ENCODE data around the gene TBC1D13.
"Not testable (repeated sequence)": the region's sequence is repeated elsewhere in the genome, so short reads cannot be mapped to it uniquely, and the experiment has no call there.

Gene TBC1D13

GRCh38 chr9:128765499-128765898 is 21.6 kb upstream of the TBC1D13 start:
- H3K9me3 ChIP-seq: no peaks in the 10 kb centered on the region
- no peak overlapping the region for H3K4me3 ChIP-seq
- no peak overlapping the region for H3K9ac ChIP-seq
- no peak overlapping the region for H3K27ac ChIP-seq
- TF ChIP-seq Cebpa-rat (IDR thresholded peaks at IDR 0.05): no peak
- H3K27me3 ChIP-seq: no peaks in the 10 kb centered on the region
- H4K20me1 ChIP-seq: peaks cover 9% of the 10 kb centered on the region; the same call in 1 of the 2 replicates
- H3K36me3 ChIP-seq: peaks cover 8% of the 10 kb centered on the region; the same call in 1 of the 2 replicates
- H3K4me2 ChIP-seq: no peak overlapping the region
- peaks cover 8% of the 10 kb centered on the region for H3K4me1 ChIP-seq

GRCh38 chr9:128768606-128769005 is 18.4 kb upstream of the TBC1D13 start:
- no peaks in the 10 kb centered on the region for H3K9me3 ChIP-seq
- TF ChIP-seq Cebpa-rat (IDR thresholded peaks at IDR 0.05): no peak
- H4K20me1 ChIP-seq: peaks cover 18% of the 10 kb centered on the region; the same call in 1 of the 2 replicates
- no peak overlapping the region for H3K27ac ChIP-seq
- no peak overlapping the region for H3K9ac ChIP-seq
- no peak overlapping the region for H3K4me3 ChIP-seq
- no peaks in the 10 kb centered on the region for H3K27me3 ChIP-seq
- no peak overlapping the region for H3K4me2 ChIP-seq
- peaks cover 8% of the 10 kb centered on the region; the same call in 1 of the 2 replicates for H3K36me3 ChIP-seq
- H3K4me1 ChIP-seq: peaks cover 26% of the 10 kb centered on the region

- Histone ChIP-seq H3K4me1 (peaks cover 26% of the 10 kb centered on the region), H3K27ac (no peak overlapping the region), H3K9ac (peak overlapping the region; percentile 77), H4K20me1 (peaks cover 18% of the 10 kb centered on the region; the same call in 1 of the 2 replicates), H3K4me2 (peak overlapping the region; percentile 97), H3K27me3 (no peaks in the 10 kb centered on the region), H3K36me3 (peaks cover 8% of the 10 kb centered on the region; the same call in 1 of the 2 replicates), H3K4me3 (peak overlapping the region; percentile 86), H3K9me3 (peaks cover 5% of the 10 kb centered on the region)
- TF ChIP-seq Cebpa-rat (IDR thresholded peaks at IDR 0.05): no peak
Measured at GRCh38 chr9:128770286-128771030, 16.6 kb upstream of the TBC1D13 start.

GRCh38 chr9:128771094-128771721 is 15.8 kb upstream of the TBC1D13 start:
- Histone ChIP-seq H3K27me3 (no peaks in the 10 kb centered on the region), H3K36me3 (peaks cover 8% of the 10 kb centered on the region; the same call in 1 of the 2 replicates), H3K9ac (peak overlapping the region; percentile 77), H3K9me3 (peaks cover 12% of the 10 kb centered on the region), H3K4me1 (peaks cover 26% of the 10 kb centered on the region), H3K27ac (peak overlapping the region; percentile 77), H3K4me3 (peak overlapping the region; percentile 86), H3K4me2 (peak overlapping the region; percentile 97), H4K20me1 (peaks cover 18% of the 10 kb centered on the region; the same call in 1 of the 2 replicates)
- TF ChIP-seq Cebpa-rat (IDR thresholded peaks at IDR 0.05): no peak

- Histone ChIP-seq H3K9me3 (peaks cover 17% of the 10 kb centered on the region), H3K4me2 (peak within 1 kb of the TSS; percentile 97), H3K27me3 (no peaks in the 10 kb centered on the region), H3K9ac (peak within 1 kb of the TSS; percentile 77), H3K36me3 (peaks cover 8% of the 10 kb centered on the region; the same call in 1 of the 2 replicates), H3K4me1 (peaks cover 26% of the 10 kb centered on the region), H3K4me3 (peak within 1 kb of the TSS; percentile 86), H3K27ac (peak within 1 kb of the TSS; percentile 77), H4K20me1 (peaks cover 18% of the 10 kb centered on the region; the same call in 1 of the 2 replicates)
- no peak for TF ChIP-seq Cebpa-rat (IDR thresholded peaks at IDR 0.05)
Measured at GRCh38 chr9:128771745-128772519, 15.1 kb upstream of the TBC1D13 start, which contains the start of gene ZER1. TSS of gene ZER1 (minus strand) at chr9:128771927. CDS start at chr9:128755565, 16,362 bp downstream.

GRCh38 chr9:128773049-128773448 is 14.0 kb upstream of the TBC1D13 start:
- no peaks in the 10 kb centered on the region for H3K27me3 ChIP-seq
- peaks cover 17% of the 10 kb centered on the region for H3K9me3 ChIP-seq
- H4K20me1 ChIP-seq: peaks cover 18% of the 10 kb centered on the region; the same call in 1 of the 2 replicates
- TF ChIP-seq Cebpa-rat (IDR thresholded peaks at IDR 0.05): no peak
- H3K36me3 ChIP-seq: no peaks in the 10 kb centered on the region; the same call in 1 of the 2 replicates
- H3K4me3 ChIP-seq: no peak overlapping the region
- peak overlapping the region; percentile 97 for H3K4me2 ChIP-seq
- 0 out of 2 replicates have a peak overlapping the region, but pooled peaks have one; percentile 77 for H3K9ac ChIP-seq
- H3K27ac ChIP-seq: no peak overlapping the region
- peaks cover 26% of the 10 kb centered on the region for H3K4me1 ChIP-seq

GRCh38 chr9:128774804-128775203 is 12.2 kb upstream of the TBC1D13 start:
- peaks cover 28% of the 10 kb centered on the region for H3K9me3 ChIP-seq
- no peak overlapping the region for H3K4me2 ChIP-seq
- H3K9ac ChIP-seq: no peak overlapping the region
- peaks cover 24% of the 10 kb centered on the region for H3K4me1 ChIP-seq
- no peak overlapping the region for H3K27ac ChIP-seq
- H4K20me1 ChIP-seq: 0 out of 2 replicates have a peak, but pooled peaks cover 16% of the 10 kb centered on the region
- TF ChIP-seq Cebpa-rat (IDR thresholded peaks at IDR 0.05): no peak
- no peaks in the 10 kb centered on the region for H3K36me3 ChIP-seq
- H3K27me3 ChIP-seq: no peaks in the 10 kb centered on the region
- no peak overlapping the region for H3K4me3 ChIP-seq

GRCh38 chr9:128780093-128780492 is 7.0 kb upstream of the TBC1D13 start:
- H3K4me1 ChIP-seq: peaks cover 33% of the 10 kb centered on the region
- not testable (repeated sequence) for H3K4me2 ChIP-seq, H4K20me1 ChIP-seq, H3K9ac ChIP-seq, H3K27ac ChIP-seq, H3K27me3 ChIP-seq, H3K4me3 ChIP-seq, H3K36me3 ChIP-seq
- H3K9me3 ChIP-seq: peaks cover 29% of the 10 kb centered on the region

Data from BLaER1 (cell line).